ENCODE measurements around the gene CLEC3B.
A peak's percentile ranks its signal among the peaks of the same experiment; 100 is the strongest.

CLEC3B gene

DNA sequence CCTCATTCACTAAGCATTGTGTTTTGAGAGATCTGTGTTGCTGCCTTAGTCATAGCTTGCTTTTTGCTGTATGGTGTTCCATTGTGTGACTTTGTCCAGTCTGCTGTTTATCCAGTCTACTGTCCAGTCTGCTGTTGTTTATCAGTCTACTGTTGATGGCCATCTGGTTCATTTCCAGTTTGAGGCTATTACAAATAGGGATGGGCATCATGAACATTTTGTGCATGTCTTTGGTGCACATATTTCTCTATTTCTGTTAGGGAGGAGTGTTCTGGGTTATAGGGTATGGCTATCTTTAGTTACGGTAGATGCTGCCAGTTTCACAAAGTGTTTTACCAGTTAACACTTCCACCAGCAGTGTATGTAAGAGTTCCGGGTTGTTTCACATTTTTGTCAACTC is 22.2 kb upstream of the CLEC3B start:
- no peak for DNase-seq

DNA sequence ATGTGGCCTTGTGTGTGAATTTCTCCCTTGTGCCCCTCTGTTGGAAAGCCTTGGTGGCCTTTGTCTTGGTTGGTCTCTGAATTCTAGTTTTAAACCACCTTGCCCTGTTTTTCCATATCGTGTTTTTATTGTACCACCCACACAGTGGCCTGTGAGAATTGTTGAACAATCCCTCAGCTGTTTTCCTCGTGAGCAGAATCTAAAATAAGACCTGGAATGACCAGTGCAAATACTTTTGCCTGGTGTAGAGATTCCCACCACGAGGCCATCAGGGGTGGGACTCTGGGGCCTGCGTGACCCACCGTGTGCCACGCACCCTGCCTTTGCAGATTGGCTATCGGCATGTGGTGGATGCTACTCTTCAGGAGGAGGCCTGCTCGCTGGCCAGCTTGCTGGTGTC is 19.0 kb upstream of the CLEC3B start:
- no peak for DNase-seq

GRCh38 chr3:45008117-45008516 is 18.0 kb upstream of the CLEC3B start:
- no peak for DNase-seq

DNA sequence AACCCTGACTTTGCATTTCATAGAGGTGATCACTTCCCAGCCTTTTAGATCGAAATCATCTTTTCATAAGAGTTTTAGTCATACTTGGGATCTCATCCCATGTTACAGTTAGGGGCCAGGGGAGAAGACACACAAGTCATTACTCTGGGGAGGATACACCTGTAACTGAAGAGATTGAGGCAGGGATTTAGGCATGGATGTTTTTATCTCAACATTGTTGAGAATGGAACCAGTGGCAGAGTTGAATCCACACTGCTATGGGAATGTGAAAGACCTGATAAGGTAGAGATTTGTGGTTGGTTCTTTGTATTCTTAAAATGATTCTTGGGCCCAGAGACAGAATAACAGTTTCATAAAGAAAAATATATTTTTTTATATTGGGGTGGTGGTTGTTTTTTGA is 16.2 kb upstream of the CLEC3B start:
- no peak for DNase-seq

DNA sequence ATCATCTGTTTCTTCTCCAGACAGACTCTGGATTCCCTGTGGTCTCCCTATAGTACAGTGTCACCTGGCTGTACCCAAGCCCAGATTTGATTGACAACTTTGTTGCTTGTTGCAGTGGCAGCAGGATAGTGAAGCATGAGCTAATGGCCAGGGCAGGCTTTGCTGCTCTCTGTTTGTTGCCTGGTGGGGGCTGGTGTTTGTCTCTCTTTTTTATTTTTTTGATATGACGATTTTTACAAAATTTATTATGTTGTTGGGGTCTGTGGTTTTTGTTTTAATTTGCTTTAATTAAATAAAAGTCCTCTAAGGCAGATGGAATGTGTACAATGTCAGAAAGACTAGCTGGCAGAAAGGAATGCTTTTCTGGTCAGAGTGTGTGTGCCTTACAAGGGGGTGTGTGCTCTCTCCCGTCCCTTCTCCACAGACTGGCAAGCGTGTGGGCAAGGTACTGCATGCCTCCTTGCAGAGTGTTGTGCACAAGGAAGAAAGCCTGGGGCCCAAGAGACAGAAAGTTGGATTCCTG is 15.2 kb upstream of the CLEC3B start:
- no peak for DNase-seq

GRCh38 chr3:45011756-45012508 is 14.2 kb upstream of the CLEC3B start:
- no peak for DNase-seq

DNA sequence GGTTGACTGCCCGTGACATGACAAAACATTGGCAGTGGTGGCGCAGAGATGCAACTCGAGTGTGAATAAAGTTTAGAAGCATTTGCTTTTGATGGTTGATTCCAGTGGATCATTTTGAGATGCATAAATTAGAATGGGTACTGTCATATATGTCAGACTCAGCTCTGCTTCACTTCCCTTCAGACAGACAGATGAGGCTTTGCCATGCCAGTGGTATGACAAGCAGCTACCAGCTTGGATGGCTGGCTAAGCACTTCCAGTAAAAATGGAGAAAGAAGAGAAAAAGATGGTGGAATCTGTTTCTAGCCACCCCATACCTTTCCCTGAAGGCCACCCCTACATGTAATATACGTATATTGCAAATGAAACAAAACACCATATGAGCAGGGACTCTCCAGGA is 13.5 kb upstream of the CLEC3B start:
- DNase-seq = no peak

DNA sequence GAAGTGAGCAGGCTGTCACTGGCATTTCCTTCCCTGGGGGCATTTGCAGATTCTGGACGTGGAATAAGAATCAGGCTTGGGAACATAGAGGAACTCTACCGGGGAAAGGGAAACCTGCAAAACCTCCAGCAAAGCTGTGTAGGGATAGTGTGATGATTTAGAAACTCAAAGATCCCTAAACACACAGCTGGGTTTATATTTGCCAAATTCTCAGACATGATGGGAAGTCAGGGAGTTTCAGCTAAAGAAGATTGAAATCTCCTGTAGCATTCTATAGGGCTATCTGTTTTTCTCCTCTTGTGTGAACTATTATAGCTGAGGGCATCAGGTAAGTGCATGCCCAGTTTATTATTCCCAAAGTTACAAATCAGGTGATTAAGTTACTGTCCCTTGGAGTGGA is 9.2 kb upstream of the CLEC3B start:
- no peak for DNase-seq

- DNase-seq = no peak
Observed at GRCh38 chr3:45017821-45018220, 8.3 kb upstream of the CLEC3B start.

DNA sequence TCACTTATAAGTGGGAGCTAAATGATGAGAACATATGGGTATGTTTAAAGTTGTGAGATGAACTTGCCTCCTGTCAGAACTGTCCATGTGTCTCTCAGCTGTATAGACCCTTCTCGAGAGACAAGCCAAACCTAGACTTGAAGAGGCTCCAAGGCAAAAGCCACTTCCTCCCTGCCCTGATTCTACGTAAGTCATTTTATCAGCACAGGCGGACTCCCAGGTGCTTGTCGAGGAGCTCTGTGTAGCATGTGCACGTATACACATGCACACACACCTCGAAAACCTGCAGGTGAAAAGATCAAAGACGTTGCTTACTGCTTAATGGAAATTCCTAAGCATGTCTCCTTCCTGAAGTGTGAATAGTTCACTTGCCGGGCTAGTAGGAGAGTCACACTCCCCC is 5.6 kb upstream of the CLEC3B start:
- no peak for DNase-seq

- no peak for DNase-seq
Observed at GRCh38 chr3:45021524-45022297, 4.4 kb upstream of the CLEC3B start.

- DNase-seq = no peak
Observed at GRCh38 chr3:45023675-45024074, 2.4 kb upstream of the CLEC3B start.

DNA sequence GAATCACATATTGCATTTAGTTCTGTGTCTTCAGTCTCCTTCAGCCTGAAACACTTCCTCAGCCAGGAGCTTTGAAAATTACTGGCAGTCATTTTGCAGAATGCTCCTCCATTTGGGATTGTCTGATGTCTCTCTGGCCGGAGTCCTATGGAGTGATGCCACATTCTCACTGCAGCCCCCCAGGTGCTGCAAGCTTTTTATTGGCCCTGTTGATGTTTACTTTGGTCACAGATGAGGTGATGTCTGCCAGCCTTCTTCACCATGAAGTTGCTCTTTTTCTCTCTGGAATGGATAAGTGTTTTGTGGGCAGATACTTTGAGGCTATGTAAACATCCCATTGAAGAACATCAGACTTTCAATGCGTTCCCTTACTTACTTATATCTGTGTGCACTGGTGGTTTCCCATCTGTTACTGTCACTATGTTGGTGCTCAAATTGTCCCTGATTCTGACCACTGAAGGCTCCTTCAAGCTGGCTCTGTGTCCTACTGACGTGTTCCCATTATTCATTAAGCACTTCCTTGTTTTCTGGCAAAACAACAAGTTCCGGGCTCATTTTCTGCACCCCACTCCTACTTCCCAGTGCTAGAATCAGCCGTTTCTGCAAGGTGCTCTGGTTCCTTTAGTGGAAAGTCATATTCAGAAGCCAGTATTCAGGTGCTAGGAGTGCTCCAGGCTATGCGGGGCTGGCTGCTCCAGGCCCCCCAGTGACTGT is 1.4 kb upstream of the CLEC3B start:
- DNase-seq = no peak

GRCh38 chr3:45026957-45027356 is 854 bp downstream of the CLEC3B start:
- DNase-seq = no peak

DNA sequence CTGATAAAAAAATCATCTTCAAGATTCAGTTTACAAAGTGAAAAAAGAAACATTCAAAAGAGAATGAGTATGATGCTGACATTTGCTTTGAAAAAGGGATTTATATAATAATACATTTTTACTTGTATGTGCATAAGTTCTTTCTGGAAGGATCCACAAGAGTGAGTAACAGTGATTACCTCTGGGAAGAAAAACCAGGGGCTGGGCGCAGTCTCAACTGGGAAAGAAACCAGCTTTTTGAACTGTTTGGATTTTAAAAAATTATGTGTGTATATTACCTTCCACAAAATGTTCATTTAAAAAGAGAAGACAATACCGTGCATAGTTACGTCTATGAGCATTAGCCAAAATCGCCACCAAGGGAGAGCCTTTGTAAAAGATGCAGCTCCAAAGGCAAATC is 1.3 kb downstream of the CLEC3B start:
- DNase-seq = no peak

DNA sequence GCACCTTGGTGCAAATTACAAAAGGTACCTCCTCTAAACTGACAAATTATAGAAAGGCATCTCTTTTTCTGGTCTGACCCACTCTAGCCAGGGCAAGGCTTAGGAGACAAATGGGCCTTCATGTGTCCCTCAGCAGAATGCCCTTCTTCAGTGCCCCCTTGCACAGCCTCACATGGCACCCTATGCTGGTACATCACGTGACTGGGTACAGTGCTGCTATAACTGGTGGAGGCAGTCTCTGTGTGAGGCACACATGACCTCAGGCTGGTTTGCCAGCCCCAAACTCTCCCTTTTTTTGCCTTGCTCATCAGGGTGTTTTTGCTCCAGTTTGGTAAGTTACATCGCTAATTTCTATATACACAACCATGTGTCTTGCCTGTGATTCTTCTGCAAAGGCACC is 3.1 kb downstream of the CLEC3B start:
- DNase-seq = no peak

DNA sequence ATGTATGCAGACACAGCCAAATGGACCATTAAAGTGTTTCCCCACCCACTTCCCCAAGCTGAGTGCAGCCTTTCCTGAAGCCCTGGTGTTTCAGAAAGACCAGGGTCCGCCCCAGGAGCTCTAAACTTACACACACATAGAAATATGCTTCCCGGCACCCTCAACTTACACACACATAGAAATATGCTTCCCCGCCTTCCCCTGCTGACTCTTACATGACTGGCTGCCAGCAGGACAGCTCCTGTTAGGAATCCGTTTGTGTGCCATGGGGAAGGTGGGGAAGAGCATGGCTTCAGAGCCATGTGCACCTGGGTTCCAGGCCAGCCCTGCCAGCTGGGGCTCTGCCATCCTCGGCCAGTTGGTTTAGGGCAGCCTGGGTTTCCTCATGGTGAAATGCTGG is 3.6 kb downstream of the CLEC3B start:
- no peak for DNase-seq

GRCh38 chr3:45031531-45031930 is 5.4 kb downstream of the CLEC3B start:
- no peak for DNase-seq

DNA sequence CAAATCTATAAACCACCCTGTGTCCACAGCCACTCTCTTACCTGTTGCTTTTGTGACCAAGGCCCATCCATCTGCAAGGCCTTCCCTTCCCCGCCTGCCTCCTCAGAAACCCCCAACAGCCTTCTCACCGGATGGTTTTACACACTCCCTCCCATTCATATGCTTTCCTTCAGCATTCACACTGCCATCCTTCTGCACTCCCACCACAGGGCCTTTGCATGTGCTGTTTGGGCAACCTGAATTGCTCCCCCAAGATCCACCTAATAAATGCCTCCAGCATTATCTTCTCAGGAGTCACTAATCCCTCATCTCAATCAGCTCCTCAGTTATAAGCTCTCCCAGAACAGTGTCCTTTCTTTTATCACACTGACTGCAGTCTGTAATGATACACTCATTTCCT is 6.0 kb downstream of the CLEC3B start:
- no peak for DNase-seq

GRCh38 chr3:45033791-45034190 is 7.7 kb downstream of the CLEC3B start:
- DNase-seq = no peak

DNA sequence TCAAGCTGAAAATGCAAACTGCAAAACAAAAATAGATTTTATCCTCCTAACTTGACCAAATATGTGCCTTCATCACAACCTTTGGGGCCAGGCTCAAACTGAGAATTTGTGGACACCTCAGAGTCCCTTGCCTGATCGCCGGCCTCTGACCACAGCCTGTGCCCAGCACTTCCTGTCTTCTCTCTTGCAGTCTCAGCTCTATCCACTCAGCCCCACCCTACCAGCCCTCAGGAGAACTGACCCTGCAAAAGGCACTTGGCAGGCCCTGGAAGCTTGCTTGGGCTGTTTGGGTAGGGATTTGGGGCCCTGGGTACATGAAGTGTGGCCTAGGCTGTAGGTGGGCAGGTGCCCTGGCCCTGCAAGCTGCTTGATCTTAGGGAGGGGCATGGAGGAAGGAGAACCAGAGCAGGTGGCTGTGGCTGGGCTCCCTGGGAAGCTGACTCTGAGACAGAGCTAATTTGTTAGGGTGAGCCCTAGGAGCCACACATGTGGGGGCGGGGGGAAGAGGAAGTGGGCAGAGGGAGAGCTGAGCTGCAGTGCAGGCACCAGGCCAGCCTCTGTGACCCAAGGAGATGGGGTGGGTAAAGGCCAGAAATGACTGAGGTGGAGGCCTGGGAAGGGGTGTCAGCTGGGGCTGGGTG is 8.6 kb downstream of the CLEC3B start:
- DNase-seq = peak; percentile 26

GRCh38 chr3:45035441-45036301 is 9.6 kb downstream of the CLEC3B start:
- peak; percentile 29 for DNase-seq
